GM19025 (cell line): ENCODE data around the gene PRX.
"Not testable (repeated sequence)": the region's sequence is repeated elsewhere in the genome, so short reads cannot be mapped to it uniquely, and the experiment has no call there.

Source experiments
- ATAC-seq: cut with Tn5 transposase; IDR thresholded peaks from one replicate; pipeline ENCODE4 v1.9.1; 2021; ENCODE audit warnings: mild to moderate bottlenecking, low read depth, moderate library complexity; ENCODE audit not compliant: unreplicated experiment

PRX gene

GRCh38 chr19:40416918-40417642, 3.9 kb upstream of the PRX start:
- ATAC-seq = no peak

GRCh38 chr19:40415768-40416167, 2.6 kb upstream of the PRX start:
- no peak for ATAC-seq

GRCh38 chr19:40414542-40415535, 1.7 kb upstream of the PRX start:
- ATAC-seq = no peak

- ATAC-seq = no peak
Measured at GRCh38 chr19:40412866-40413265, 312 bp downstream of the PRX start.

- ATAC-seq = no peak
Measured at GRCh38 chr19:40411958-40412499, 1.1 kb downstream of the PRX start.

- no peak for ATAC-seq
Measured at GRCh38 chr19:40411125-40411842, 1.9 kb downstream of the PRX start.

GRCh38 chr19:40410030-40410389, 3.2 kb downstream of the PRX start:
- ATAC-seq = no peak

- not testable (repeated sequence) for ATAC-seq
Measured at GRCh38 chr19:40408598-40408925, 4.6 kb downstream of the PRX start.

GRCh38 chr19:40407714-40408597, 5.2 kb downstream of the PRX start:
- no peak for ATAC-seq

- peak; percentile 40 for ATAC-seq
Measured at GRCh38 chr19:40403262-40403984, 9.8 kb downstream of the PRX start.

- ATAC-seq = no peak
Measured at GRCh38 chr19:40400559-40400958, 12.6 kb downstream of the PRX start.

GRCh38 chr19:40398417-40399131, 14.6 kb downstream of the PRX start:
- no peak for ATAC-seq

GRCh38 chr19:40397568-40397906, 15.6 kb downstream of the PRX start:
- no peak for ATAC-seq

GRCh38 chr19:40396886-40397567, 16.2 kb downstream of the PRX start:
- ATAC-seq = no peak

- ATAC-seq = no peak
Measured at GRCh38 chr19:40395956-40396355, 17.2 kb downstream of the PRX start.

- no peak for ATAC-seq
Measured at GRCh38 chr19:40394816-40395210, 18.4 kb downstream of the PRX start.

GRCh38 chr19:40393894-40394815, 19.0 kb downstream of the PRX start:
- no peak for ATAC-seq
